ENCODE results near the gene RNF213.

DNA sequence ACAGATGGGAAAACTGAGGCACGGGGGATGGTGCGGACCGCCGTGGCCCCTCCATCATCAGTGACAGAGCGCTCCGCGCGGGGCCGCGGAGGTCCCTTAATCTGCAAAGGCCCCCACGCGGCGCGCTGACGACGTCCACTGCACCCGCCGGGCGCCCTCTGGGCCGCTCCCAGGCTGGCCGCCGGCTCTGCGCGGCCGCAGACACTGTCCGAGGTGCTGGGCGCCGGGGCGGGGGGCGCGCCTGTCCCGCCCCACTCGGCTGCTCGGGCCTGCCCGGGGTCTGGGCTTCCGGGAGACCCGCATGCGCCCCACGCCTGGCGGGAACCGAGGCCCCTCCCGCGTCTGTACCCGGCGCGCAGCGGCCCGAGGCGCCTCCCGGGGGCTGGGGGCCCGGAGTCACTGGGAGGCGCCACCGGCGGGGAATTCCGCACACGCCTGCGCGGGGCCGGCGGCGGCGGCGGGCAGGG lies 550 bp upstream of the RNF213 start:
- TF ChIP-seq, protein P1, sequence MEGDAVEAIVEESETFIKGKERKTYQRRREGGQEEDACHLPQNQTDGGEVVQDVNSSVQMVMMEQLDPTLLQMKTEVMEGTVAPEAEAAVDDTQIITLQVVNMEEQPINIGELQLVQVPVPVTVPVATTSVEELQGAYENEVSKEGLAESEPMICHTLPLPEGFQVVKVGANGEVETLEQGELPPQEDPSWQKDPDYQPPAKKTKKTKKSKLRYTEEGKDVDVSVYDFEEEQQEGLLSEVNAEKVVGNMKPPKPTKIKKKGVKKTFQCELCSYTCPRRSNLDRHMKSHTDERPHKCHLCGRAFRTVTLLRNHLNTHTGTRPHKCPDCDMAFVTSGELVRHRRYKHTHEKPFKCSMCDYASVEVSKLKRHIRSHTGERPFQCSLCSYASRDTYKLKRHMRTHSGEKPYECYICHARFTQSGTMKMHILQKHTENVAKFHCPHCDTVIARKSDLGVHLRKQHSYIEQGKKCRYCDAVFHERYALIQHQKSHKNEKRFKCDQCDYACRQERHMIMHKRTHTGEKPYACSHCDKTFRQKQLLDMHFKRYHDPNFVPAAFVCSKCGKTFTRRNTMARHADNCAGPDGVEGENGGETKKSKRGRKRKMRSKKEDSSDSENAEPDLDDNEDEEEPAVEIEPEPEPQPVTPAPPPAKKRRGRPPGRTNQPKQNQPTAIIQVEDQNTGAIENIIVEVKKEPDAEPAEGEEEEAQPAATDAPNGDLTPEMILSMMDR (IDR thresholded peaks at IDR 0.05): no peak
- TF ChIP-seq POLR2A (IDR thresholded peaks at IDR 0.05) (no peak), POLR2AphosphoS5 (IDR thresholded peaks at IDR 0.05) (peak in 3 of 4 donors; percentile 40 to 50 (median 43)), EP300 (IDR thresholded peaks at IDR 0.05) (no peak)
